ENCODE data around the gene SRGAP2B.
"Not testable (repeated sequence)": the region's sequence is repeated elsewhere in the genome, so short reads cannot be mapped to it uniquely, and the experiment has no call there.

The SRGAP2B gene

DNA sequence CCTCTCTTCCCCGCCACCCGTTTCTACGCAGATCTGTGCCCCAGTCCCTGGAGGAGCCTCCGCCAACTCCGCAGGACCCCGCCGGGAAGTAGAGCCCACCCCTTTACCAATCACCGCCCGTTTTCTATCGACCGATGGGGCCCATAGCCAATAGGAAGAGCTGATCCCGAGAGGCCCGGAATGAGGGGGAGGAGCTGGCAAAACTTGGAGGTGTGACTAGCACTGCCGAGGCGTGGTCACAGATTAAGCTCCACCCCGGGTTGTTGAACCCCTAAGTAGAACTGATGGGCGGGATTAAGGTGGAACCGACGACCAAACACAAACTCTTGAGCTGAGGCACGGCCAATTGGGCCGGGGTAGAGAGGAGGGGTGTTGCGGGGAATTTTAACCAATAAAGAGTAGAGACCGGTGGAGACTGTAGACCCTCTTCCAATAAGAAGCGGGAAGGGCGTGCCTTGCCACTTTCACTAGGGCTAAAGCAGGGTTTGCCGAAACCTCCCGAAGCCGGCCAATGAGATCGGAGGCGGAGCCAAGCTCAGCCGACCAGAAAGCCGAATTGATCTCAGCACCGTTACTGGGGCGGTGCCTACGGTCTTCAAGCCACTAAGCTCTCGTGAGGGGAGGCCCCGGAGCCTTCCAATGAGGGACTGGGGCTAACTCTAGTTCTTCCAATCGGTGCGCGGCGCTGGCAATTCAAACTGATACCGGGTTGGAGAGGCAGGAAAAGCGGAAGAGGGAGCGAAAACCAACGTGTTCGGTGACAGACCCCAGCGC lies at the start of gene SRGAP2B, which contains the start of gene FAM72D:
TSS of gene SRGAP2B (minus strand) at position 45 of the 774 bp plus-strand sequence. CDS start 2,427 bp downstream, outside the sequence.
TSS of gene FAM72D (plus strand) at position 691 of the 774 bp plus-strand sequence. CDS start 874 bp downstream, outside the sequence.
- DNase-seq (ENCODE audit: low read depth): not testable (repeated sequence)

DNA sequence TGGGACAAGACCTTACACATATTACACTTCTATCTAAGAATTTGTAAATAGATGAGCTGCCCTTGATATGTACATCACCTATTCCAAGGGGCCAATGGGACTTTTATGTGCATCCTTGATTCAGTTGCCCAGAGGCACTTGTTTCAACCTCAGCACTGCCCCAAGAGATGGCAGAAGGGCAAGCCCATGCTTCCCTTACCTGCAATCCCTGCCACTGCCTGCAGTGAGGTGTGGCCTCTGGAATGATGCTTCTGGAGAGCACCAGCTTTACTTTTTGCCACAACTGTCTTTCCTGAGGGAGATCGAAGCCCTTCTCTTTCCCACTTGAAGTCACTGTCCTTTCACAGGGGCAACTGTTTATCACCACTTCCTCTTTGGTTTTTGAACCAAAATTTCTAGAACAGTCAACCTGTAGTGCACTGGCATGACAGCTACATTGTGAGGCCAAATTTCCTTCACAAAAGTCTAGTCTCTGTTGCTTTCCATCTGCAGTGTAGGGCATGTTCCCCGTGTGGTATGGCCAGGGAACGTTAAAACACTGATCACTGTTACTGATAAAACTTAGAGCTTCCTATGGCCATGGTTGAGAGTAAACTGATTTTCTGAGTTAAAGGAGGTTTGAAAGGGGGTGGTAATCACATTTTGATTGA lies 49.3 kb upstream of the SRGAP2B start:
- not testable (repeated sequence) for DNase-seq (ENCODE audit: low read depth)

DNA sequence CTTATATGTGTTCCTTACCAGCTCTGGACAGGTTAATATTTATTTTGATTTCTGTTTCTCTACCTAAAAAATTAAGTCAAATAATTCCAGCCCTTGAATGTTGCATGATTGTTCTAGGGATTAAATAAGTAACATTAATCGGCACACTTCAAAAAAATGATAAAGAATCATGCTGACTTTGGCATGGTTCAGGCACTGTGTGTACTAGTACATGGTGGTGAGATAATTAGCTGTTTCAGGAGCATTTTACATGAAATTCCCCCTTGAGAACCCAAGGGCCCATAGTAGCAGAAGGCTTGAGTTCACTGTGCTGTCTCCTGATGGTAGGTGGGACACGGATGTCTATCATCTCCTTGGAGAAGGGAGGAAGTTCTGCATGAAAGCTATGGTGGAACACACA lies 45.4 kb upstream of the SRGAP2B start:
- not testable (repeated sequence) for DNase-seq (ENCODE audit: low read depth)

DNA sequence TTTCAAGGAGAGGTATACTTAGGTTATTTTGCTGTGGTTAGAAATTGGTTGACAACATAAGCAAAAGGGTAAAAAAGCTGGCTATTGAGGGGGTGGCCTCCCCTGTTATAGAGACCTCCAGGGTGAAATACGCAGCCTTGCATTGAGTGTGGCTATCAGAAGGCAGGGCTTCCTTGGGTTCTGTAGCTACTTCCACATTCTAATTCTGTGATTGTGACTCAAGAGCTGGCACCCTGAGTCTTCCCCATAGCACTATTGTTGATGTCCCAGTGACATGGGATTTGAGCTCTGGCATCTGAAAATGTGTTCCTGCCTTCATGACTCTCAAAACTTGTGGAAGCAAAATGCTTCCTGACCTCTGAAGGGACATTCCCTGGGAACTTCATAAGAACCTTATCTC lies 39.3 kb upstream of the SRGAP2B start:
- DNase-seq (ENCODE audit: low read depth): not testable (repeated sequence)

DNA sequence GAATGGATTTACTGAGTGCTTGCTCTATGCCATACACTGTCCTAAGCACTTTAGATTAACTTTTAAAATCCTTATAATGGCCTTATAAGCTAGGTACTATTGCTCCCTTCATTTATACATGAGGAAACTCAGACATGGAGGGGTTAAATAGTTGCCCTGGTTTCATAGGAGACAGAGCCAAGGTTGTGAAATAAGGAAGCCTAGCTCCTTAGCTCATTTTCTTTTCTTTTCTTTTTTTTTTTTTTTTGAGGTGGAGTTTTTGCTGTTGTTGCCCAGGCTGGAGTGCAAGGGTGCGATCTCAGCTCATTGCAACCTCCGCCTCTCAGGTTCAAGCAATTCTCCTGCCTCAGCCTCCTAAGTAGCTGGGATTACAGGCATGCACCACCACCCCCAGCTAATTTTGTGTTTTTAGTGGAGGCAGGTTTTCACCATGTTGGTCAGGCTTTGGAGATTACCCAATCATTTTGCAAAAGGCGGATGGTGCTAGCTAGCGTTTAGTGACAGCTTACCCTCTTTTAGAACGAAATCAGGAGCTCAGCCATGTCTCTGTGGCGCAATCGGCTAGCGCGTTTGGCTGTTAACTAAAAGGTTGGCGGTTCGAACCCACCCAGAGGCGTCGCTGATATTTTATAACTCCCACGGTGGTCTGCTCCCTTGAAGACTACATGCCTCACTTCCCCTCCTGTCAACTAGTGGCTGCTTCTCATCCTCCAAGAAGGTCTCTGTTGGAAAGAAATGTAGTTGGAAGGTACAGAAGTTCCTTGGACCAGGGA lies 33.8 kb upstream of the SRGAP2B start:
- peak; percentile 14 for DNase-seq (ENCODE audit: low read depth)

DNA sequence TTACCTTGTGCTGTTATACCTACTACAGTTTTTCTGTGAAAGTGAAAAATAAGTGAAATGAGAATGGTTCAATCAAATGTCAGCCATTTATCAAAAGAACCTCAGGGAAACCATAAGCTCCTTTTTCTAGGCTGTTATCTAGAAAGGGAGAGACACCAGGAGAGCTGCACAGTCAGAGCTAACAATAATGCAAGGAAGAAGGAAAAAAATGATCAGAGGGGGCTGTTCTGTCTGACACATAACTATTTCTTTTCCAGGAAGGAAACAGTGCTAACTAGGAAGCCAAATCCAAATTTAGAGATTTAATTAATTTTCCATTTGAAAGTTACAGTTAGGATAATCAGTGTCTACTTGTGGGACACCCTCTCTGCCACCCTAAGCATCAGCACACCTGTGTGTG lies 32.0 kb upstream of the SRGAP2B start:
- DNase-seq (ENCODE audit: low read depth): not testable (repeated sequence)

DNA sequence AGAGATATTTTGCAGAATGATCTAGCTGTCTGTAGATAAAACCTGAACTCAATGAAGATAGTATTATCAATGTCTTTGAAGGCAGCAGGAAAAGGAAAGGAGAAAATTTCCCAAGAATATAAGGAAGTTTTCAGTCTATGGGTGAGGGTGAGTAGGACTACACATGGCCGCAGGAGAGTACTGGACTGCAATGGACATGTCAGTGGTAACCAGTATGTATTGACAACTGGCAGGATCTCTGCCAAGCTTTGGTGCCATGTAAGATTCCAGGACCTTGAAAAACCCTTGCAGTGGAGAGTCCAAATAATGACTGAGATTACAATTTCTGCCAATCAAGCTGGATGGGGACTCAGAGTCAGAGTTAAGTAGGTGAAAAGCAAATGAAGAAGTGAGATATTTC lies 30.0 kb upstream of the SRGAP2B start:
- DNase-seq (ENCODE audit: low read depth): not testable (repeated sequence)

DNA sequence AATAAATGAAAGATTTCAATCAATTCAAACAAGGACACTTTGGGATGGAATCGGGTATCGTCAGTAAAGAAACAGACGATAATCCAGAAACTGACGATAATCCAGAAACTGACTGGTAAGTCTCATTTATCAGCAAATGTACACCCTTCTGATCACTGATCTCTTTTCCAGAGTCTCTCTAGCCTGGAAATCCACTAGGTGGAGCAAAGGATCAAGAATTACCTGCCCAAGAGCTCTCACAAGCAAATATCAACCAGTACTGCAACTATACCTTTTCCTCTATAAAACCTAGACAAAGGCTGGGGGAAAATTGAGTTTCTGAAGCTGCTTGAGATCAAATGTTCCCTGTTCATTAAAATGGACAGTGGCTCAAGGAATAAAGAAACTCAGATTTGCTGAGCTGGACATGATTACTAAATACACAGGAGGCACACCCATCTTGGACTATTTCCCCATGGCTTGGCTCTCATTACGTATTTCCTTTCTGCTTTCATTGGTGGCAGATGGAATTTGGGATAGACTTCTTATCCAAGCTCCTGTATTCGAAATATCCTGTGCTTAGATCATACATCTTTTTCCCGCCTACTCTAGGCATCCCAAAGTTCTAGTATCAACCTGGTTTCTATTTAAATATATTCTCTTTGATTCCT lies 29.0 kb upstream of the SRGAP2B start:
- DNase-seq (ENCODE audit: low read depth): not testable (repeated sequence)

DNA sequence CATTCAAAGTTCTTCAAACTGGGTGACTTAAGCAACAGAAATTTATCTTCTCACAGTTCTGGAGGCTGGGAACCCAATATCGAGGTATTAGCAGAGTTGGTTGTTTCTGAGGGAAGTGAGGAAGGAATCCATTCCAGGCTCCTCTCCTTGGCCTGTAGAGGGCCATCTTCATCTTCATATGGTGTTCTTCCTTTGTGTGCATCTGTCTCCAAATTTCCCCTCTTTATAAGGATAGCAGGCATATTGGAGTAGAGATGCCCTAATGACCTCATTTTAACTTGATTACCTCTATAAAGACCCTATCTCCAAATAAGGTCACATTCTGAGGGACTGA lies 27.9 kb upstream of the SRGAP2B start:
- not testable (repeated sequence) for DNase-seq (ENCODE audit: low read depth)

DNA sequence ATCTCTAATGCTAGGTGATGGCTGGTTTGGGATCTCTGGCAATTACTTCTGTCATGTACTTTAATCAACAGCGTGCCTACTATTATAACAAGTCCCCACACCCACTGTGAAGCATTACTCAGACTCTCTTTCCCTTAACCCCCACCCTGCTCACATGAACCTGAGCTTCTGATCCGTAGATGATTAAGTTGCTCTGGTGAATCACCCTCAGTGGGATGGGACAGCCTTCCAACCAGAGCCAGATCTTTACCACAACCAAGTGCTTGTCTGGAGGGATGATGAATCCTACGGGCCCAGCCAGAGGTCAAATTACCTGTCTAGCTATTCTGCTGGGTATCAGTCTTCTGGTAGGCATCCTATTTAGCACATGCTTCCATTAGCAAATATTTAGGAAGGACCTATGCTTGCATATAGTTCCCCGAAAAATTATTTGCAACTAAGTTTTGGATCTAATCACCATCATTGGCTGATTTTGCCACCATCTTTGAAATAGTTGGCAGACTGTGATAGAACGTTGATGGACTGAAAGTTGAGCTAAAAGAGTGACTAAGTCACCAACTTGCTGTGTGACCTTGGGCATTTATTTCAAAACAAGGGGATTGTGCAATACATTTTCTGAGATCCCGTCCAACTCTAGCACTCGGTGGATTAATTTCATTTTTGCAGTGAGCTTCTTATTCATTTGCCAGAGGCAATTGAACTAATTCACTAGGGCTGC lies 27.4 kb upstream of the SRGAP2B start:
- DNase-seq (ENCODE audit: low read depth): not testable (repeated sequence)

DNA sequence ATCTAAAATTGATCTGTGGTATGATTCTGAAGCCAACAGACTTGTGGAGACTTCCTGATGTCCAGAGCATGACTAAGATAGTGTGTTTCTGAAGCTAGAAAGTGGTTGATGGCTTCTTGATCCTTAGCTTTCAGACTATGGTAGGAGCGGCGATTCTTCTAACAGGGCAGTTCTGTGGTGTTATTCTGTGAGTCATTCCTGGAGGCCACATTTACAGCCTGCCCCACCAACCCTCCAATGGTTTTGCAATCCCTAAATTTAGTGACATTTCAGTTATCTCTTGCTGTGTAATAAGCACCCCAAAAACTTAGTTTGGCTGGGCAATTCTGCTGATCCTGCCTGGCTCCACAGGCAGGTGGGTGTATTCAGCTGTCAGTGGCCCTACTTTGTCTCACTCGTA lies 24.7 kb upstream of the SRGAP2B start:
- not testable (repeated sequence) for DNase-seq (ENCODE audit: low read depth)

DNA sequence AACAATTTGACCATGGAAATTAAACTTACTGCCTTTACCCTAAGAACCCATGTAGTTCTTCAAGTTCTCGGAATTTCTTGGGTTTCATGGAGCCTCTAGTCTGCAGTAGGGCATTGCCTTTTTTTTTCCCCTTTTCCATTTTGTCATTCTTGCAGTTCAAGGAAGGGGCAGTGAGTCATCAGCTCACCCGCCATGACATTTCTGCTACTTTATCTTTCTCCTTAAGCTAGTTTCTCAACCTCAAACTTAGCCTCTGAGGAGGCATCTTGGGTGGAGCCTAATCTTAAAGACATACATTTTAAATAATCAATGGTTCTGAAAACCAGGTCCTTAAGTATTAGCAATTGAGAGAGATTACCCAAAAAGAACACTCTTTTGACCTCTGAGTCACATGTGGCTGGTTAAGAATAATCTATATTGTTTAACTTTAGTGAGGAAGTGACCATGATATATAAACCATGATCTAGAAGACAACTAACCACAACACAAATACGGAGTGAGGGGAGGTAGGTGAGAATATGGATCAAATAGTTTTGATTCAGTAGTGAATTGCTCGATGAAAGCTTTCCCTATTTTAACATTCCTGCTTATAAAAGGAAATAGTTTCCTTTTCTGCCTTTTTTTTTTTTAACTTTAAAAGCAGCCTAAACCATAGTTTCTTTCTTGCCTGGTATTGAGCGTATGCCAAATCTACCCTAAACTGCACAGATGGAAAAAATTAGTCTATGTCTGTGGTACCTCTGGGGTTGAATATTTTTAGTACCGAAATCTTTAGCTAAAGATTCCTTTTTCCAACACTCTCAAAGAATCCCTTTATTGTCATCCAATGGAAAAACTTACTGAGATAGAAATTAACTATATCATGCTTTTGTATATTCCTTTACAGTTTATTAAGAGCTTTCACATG lies 20.7 kb upstream of the SRGAP2B start:
- not testable (repeated sequence) for DNase-seq (ENCODE audit: low read depth)

DNA sequence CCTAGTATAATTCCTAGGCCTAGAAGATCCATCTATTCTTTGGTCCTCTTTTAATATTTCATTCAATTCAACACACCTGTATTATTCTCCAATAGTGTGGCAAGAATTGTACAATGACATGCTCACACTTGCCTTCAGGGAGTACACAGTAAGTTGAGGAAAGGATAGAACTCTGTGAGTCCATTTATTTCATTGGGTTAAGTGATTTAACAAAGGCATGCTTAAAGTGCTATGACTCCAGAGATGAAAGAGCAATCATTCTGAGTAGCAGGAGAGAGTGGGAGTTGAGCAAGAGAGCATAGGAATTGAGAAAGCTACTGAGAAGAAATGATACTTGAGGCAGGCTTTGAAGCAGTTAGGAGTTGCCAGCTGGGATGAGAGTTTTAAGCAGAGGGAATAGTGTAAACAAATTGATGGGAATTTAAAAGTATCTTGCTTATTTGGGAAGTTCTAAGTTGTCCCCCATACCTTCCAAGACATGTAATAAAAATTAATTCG lies 19.5 kb upstream of the SRGAP2B start:
- not testable (repeated sequence) for DNase-seq (ENCODE audit: low read depth)

DNA sequence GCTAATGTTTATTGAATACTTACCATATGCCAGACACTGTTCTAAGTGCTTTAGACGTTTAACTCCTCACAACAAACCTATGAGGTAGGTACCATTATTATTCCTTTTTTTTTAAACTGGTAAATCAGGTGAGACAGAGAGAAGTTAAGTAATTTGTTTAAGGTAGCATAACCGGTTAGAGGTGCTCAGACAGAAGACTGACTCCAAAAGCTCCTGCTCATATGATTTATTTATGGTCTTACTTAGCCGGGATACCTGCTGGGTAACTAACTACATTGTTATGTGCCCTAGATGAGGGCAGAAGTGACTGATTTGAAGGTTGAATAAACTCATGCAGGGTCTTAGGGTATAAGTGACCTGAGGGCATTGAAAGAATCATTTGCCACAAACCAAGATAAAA lies 17.6 kb upstream of the SRGAP2B start:
- DNase-seq (ENCODE audit: low read depth): not testable (repeated sequence)

DNA sequence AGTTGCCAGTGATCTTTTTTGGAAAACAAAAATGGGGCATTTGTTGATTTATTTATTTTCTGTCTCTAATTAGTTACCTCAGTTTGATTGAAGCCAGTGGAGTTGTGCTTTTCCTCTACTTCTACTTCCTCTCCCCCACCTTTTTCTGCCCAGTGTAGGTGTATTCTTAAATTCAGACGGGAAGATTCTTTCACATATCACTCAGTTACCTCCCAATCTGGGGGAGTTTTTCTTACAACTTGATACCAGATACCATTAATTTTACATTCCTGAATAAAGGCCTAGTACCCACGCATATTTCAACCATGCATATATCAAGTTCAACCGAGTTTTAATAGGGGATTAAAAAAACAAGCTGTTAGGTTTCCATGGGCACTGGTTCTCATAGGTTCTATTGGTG lies 16.5 kb upstream of the SRGAP2B start:
- DNase-seq (ENCODE audit: low read depth): not testable (repeated sequence)

DNA sequence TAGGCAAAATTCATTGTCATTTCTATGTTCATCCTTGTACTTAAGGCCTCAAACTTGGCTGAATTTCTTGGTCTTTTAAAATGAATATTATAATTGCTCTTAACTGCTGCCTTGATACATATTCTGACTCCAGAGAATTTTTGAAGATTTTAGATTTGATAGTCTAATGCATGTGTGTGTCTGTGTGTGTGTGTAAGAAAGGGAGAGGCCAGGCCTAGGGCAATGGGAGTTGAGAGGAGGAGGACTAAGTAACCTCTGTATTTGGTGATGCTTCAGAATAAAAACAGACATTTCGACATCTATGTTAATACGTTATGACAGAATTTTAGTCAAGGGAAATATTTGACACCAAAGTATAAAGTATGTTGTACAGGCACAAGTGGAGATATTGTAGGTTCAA lies 8.2 kb upstream of the SRGAP2B start:
- DNase-seq (ENCODE audit: low read depth): not testable (repeated sequence)

DNA sequence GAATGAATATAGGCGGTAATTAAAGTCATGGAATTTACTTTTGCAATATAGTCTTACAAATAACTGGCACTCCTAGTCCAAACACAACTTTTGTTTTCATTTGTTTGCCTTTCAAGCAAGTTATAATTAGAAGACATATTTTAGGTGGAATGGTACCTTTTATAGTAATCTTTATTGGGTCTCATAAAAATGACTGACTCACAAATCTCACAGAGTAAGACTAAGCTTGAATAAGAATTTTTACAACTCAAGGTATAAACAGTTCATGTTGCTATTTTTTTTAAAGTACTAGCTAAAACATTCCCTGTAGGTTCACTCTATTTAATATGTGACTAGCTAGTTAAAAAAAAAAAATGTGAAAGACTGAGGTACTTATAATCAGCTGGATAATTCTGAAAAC lies 6.6 kb upstream of the SRGAP2B start:
- not testable (repeated sequence) for DNase-seq (ENCODE audit: low read depth)

DNA sequence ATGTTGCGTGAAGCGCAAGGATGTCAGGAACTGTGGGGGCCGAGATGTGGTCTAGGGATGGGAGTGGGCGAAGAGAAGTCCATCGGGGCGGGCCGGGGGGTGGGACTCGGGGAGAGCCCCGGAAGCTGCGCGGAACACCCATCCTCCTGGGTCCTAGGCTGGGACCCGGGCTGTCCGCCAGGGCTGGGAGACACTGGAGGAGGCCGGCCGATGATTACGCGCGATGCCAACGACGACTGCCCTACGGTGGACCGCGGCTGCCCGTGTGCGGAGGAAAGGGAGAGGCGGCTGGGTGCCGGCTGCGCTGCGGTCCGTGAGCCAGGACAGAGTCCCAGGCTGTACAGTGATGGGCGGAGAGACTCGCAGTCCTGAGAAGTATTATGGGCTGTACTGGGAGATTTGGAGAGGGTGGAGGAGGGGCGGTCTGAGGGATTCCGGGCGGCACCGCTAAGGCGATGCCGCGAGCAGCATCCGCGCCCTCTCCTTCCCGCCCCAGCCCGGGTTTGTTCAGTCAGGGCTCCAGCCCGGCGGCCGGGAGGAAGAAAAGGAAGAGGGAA lies 395 bp downstream of the SRGAP2B start:
- DNase-seq (ENCODE audit: low read depth): not testable (repeated sequence)

DNA sequence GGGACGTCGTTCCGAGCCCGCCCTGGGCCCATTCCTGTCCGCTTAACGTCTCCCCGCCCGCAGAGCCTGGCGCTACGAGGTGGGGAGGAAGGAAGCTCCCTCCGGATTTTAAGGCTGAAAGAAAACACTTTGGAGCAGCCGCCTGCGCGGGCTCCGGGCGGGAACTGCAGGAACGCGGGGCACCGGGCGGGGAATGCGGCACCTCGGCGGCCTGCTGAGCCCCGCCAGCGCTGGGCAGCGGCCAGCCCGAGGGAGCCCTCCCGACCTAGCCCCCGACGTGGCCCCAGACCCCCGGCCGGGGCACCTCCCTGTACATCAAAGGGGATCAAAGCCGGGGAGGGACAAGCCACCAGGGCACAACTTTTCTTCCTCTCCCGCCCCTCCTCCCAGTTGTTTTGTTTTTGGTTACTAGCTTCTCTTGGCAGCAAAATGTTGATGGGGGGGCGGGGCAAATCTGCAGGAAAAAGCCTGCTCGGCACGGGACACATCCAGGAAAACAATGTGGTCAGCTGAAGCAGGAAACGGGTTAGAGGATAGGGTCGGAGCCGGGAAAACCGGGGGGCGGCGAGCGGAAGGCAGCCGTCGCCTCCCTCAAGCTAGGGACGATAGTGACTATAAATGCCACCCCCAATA lies 1.5 kb downstream of the SRGAP2B start:
- not testable (repeated sequence) for DNase-seq (ENCODE audit: low read depth)
